K562 (cell line): ENCODE results near the gene PUM1. TPM values are rescaled to one million over a fixed set of nuclear protein-coding genes. Genes with fewer than 3 reads are reported as not detected.
A peak's percentile ranks its signal among the peaks of the same experiment; 100 is the strongest.

ENCODE experiments used
- BHLHE40 ChIP-seq: IDR thresholded peaks from 2 replicates; pipeline ENCODE4 v1.6.1; 2011; ENCODE audit warnings: low read length, improper control_type of control experiment
- E2F1 ChIP-seq: sonication (generic); formaldehyde crosslinking; IDR thresholded peaks from 2 replicates; pipeline ENCODE4 v1.8.1; 2023; ENCODE audit warnings: mild to moderate bottlenecking, missing genetic modification reagents, moderate library complexity
- ELK3 ChIP-seq: fragments of 450-650 bp; formaldehyde crosslinking; IDR thresholded peaks from 2 replicates; pipeline ENCODE4 v1.4.0; 2020; ENCODE audit warnings: mild to moderate bottlenecking
- ETV5 ChIP-seq: sonication (generic); formaldehyde crosslinking; IDR thresholded peaks from 2 replicates; pipeline ENCODE4 v1.4.0; 2020; ENCODE audit warnings: low read depth, mild to moderate bottlenecking, missing genetic modification reagents
- EWSR1 ChIP-seq: fragments of 450-650 bp; IDR thresholded peaks from 2 replicates; pipeline ENCODE4 v1.6.1; 2018; ENCODE audit warnings: borderline replicate concordance, mild to moderate bottlenecking, low read depth, moderate library complexity; ENCODE audit not compliant: partially characterized antibody
- KDM2B ChIP-seq: fragments of 250-450 bp; sonication (Bioruptor Pico); IDR thresholded peaks from 2 replicates; pipeline ENCODE4 v1.8.0; 2021; ENCODE audit warnings: mild to moderate bottlenecking, moderate library complexity
- KLF1 ChIP-seq: fragments of 450-650 bp; IDR thresholded peaks from 2 replicates; pipeline ENCODE4 v1.6.1; 2016; ENCODE audit warnings: missing genetic modification characterization, missing compliant biosample characterization
- KLF6 ChIP-seq: fragments of 250-450 bp; sonication (Bioruptor Pico); IDR thresholded peaks from 2 replicates; pipeline ENCODE4 v1.4.0; 2020; ENCODE audit warnings: mild to moderate bottlenecking, moderate library complexity, borderline replicate concordance
- MAX ChIP-seq: sonication (generic); formaldehyde crosslinking; IDR thresholded peaks from 2 replicates; pipeline ENCODE4 v1.9.0; 2022; ENCODE audit warnings: mild to moderate bottlenecking, missing genetic modification reagents
- NCOA2 ChIP-seq, 2 experiments: fragments of 450-650 bp; IDR thresholded peaks; 2 replicates each; pipeline ENCODE4 v1.6.1; 2018; ENCODE audit warnings: mild to moderate bottlenecking in 2 of 2, moderate library complexity in 1 of 2; ENCODE audit not compliant: partially characterized antibody in 2 of 2
- NR2F6 ChIP-seq: fragments of 450-650 bp; formaldehyde crosslinking; IDR thresholded peaks from 2 replicates; pipeline ENCODE4 v1.4.0; 2020; ENCODE audit warnings: mild to moderate bottlenecking
- PPARD ChIP-seq: fragments of 250-450 bp; sonication (Bioruptor Pico); IDR thresholded peaks from 2 replicates; pipeline ENCODE4 v1.8.0; 2022; ENCODE audit warnings: inconsistent platforms, mild to moderate bottlenecking, moderate library complexity
- RBFOX2 ChIP-seq: fragments of 200-400 bp; formaldehyde crosslinking; IDR thresholded peaks from 2 replicates; pipeline ENCODE4 v1.6.1; 2017; ENCODE audit warnings: low read depth, mild to moderate bottlenecking, low read length, moderate library complexity
- SMAD4 ChIP-seq: fragments of 250-450 bp; sonication (Bioruptor Pico); conservative IDR thresholded peaks from 2 replicates; pipeline ENCODE4 v1.8.0; 2021; ENCODE audit warnings: inconsistent platforms, mild to moderate bottlenecking, moderate library complexity
- SMARCA5 ChIP-seq: fragments of 450-650 bp; IDR thresholded peaks from 2 replicates; pipeline ENCODE4 v1.6.1; 2016
- SUPT5H ChIP-seq: fragments of 450-650 bp; IDR thresholded peaks from 2 replicates; pipeline ENCODE4 v1.6.1; 2016
- TARDBP ChIP-seq: fragments of 450-650 bp; IDR thresholded peaks from 2 replicates; pipeline ENCODE4 v1.6.1; 2016
- TRIM24 ChIP-seq, 2 experiments: fragments of 450-650 bp; IDR thresholded peaks; 2 replicates each; pipeline ENCODE4 v1.6.1; 2016
- VEZF1 ChIP-seq: fragments of 200-800 bp; sonication (Bioruptor generic); IDR thresholded peaks from 2 replicates; pipeline ENCODE4 v1.6.1; 2017; ENCODE audit warnings: missing genetic modification characterization, missing compliant biosample characterization
- ZNF280A ChIP-seq: fragments of 450-650 bp; IDR thresholded peaks from 2 replicates; pipeline ENCODE4 v1.6.1; 2018; ENCODE audit warnings: mild to moderate bottlenecking, low read depth; ENCODE audit not compliant: partially characterized antibody
- ZNF282 ChIP-seq: sonication (generic); formaldehyde crosslinking; IDR thresholded peaks from 2 replicates; pipeline ENCODE4 v1.8.1; 2023; ENCODE audit warnings: missing genetic modification reagents
- ZNF551 ChIP-seq: fragments of 250-450 bp; sonication (Bioruptor Pico); IDR thresholded peaks from 2 replicates; pipeline ENCODE4 v1.5.0; 2021; ENCODE audit warnings: mild to moderate bottlenecking, moderate library complexity
- ZNF639 ChIP-seq, 2 experiments: fragments of 200-800 bp in 1 of 2; sonication (Bioruptor generic) in 1 of 2; sonication (generic) in 1 of 2; formaldehyde crosslinking in 1 of 2; IDR thresholded peaks in 1 of 2; conservative IDR thresholded peaks in 1 of 2; 2 replicates each; pipeline versions ENCODE4 v1.5.0 to v1.6.1; 2016 to 2020; ENCODE audit warnings: missing compliant biosample characterization in 1 of 2, missing genetic modification characterization in 1 of 2, missing genetic modification reagents in 1 of 2
- polyA plus RNA-seq, 8 experiments: library from polyadenylated mRNA; depleted of rRNA in 4 of 8; stranded (reverse) in 5 of 8; unstranded in 3 of 8; fragments of >200 nt; fragmentation: Nextera tagmentation in 2 of 8; fragmentation: Illumina TruSeq in 1 of 8; extraction: Ambion mirVana in 2 of 8; extraction: Trizol in 1 of 8; gene quantifications; 2 replicates each; pipeline versions ENCODE4 v1.2.1 to v1.2.3, GENCODE V29; 2011 to 2014; ENCODE audit warnings: inconsistent platforms in 1 of 8, missing spikeins in 1 of 8
- total RNA-seq, 7 experiments: library from RNA; depleted of rRNA in 6 of 7; stranded (reverse); fragments of >200 nt in 6 of 7; fragmentation: Illumina TruSeq in 2 of 7; extraction: Trizol in 2 of 7; gene quantifications; 2 replicates each; pipeline versions ENCODE4 v1.2.1 to v1.2.3, GENCODE V29; 2011 to 2021; ENCODE audit warnings: low replicate concordance in 1 of 7

The PUM1 gene
- total and polyA plus RNA-seq, 9 of the 15 experiments (the other 6 are each of a cell fraction or from before 2014, with no cell fraction given), result 37.7 to 104 (median 55.7) TPM

GRCh38 chr1:30888391-30888790, 177.1 kb downstream of the PUM1 start (continued):
- peak; percentile 11; the same call in 1 of the 2 replicates for TF ChIP-seq TARDBP
- TF ChIP-seq ZNF280A, result no peak
- TF ChIP-seq KDM2B (CRISPR knock-in tag), result no peak
- no peak for TF ChIP-seq TRIM24 (IDR thresholded peaks at IDR 0.05)
- no peak for TF ChIP-seq KLF6 (CRISPR knock-in tag)
- TF ChIP-seq PPARD (CRISPR knock-in tag), result no peak
- no peak for TF ChIP-seq ELK3 (CRISPR knock-in tag)
- TF ChIP-seq MAX, result peak; percentile 36; the same call in 1 of the 2 replicates
- no peak for TF ChIP-seq E2F1
- 0 out of 2 replicates have a peak, but pooled peaks have one; percentile 2 for TF ChIP-seq BHLHE40
- no peak for TF ChIP-seq NCOA2 (IDR thresholded peaks at IDR 0.05; ENCODE audit: partially characterized antibody in 2 of 2)
- TF ChIP-seq NR2F6, result no peak
- TF ChIP-seq ETV5 (CRISPR knock-in tag), result no peak
- no peak for TF ChIP-seq ZNF282 (CRISPR knock-in tag)
- TF ChIP-seq SUPT5H, result 0 out of 2 replicates have a peak, but pooled peaks have one; percentile 14
- no peak for TF ChIP-seq KLF1 (tag)
- peak; percentile 77 for TF ChIP-seq RBFOX2
- no peak for TF ChIP-seq ZNF551
- no peak for TF ChIP-seq ZNF639 (CRISPR knock-in tag; conservative IDR thresholded peaks at IDR 0.05 in 1 of 2, IDR thresholded peaks at IDR 0.05 in 1 of 2)
- peak; percentile 58 for TF ChIP-seq VEZF1 (CRISPR knock-in tag)
- TF ChIP-seq SMAD4 (CRISPR knock-in tag), result peak; percentile 58
- TF ChIP-seq EWSR1, result no peak
- TF ChIP-seq SMARCA5, result no peak
